Vagina (tissue), 2 donors: ENCODE results near the gene SCGB2B2.

ENCODE experiments used
- POLR2A ChIP-seq, 2 donors: fragments of 450-650 bp; IDR thresholded peaks; one replicate each; pipeline ENCODE4 v1.6.1; 2017; ENCODE audit warnings: antibody characterized with exemption in 2 of 2, mild to moderate bottlenecking in 2 of 2, moderate library complexity in 2 of 2
- POLR2AphosphoS5 ChIP-seq, 2 donors: sonication (generic); formaldehyde crosslinking; IDR thresholded peaks; one replicate each; pipeline ENCODE4 v1.9.0; 2017; ENCODE audit warnings: antibody characterized with exemption in 2 of 2, mild to moderate bottlenecking in 2 of 2, low read depth in 1 of 2; ENCODE audit not compliant: insufficient read depth in 1 of 2
- TF ChIP-seq, protein P1 (sequence below), 3 experiments: fragments of 450-650 bp in 2 of 3; fragments of 200-600 bp in 1 of 3; sonication (generic) in 1 of 3; IDR thresholded peaks; one replicate each; pipeline ENCODE4 v1.5.1; 2017 to 2019; ENCODE audit warnings: antibody characterized with exemption in 3 of 3, mild to moderate bottlenecking in 2 of 3, moderate library complexity in 2 of 3

DNA sequence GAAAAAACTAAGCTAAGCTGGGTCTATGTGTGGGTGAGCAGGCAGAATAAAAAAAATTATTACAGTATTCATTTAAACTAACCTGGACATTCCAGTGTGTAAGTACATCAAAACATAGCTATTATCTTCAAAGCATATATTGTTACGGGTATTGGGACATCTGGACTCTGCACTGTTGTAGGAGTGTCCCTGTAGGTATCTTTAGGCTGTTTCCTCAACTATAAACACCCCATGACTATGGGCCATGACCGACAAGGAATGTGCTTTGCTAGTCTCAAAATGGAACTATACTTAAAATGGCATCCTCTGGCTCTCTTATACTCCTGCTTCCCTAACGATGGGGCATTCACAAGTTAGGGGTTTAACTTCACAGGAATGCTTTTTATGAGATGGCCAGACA, 3.4 kb downstream of the SCGB2B2 start:
- TF ChIP-seq POLR2A (IDR thresholded peaks at IDR 0.05) (no peak), POLR2AphosphoS5 (IDR thresholded peaks at IDR 0.05; ENCODE audit: insufficient read depth in 1 of 2, low read depth in 1 of 2) (no peak)
- TF ChIP-seq, protein P1, sequence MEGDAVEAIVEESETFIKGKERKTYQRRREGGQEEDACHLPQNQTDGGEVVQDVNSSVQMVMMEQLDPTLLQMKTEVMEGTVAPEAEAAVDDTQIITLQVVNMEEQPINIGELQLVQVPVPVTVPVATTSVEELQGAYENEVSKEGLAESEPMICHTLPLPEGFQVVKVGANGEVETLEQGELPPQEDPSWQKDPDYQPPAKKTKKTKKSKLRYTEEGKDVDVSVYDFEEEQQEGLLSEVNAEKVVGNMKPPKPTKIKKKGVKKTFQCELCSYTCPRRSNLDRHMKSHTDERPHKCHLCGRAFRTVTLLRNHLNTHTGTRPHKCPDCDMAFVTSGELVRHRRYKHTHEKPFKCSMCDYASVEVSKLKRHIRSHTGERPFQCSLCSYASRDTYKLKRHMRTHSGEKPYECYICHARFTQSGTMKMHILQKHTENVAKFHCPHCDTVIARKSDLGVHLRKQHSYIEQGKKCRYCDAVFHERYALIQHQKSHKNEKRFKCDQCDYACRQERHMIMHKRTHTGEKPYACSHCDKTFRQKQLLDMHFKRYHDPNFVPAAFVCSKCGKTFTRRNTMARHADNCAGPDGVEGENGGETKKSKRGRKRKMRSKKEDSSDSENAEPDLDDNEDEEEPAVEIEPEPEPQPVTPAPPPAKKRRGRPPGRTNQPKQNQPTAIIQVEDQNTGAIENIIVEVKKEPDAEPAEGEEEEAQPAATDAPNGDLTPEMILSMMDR (IDR thresholded peaks at IDR 0.05): no peak
